IMR-90 (cell line): ENCODE results near the gene SLC29A2. TPM values are rescaled to one million over a fixed set of nuclear protein-coding genes. Genes with fewer than 3 reads are reported as not detected.
A peak's percentile ranks its signal among the peaks of the same experiment; 100 is the strongest.

ENCODE experiments used
- ATAC-seq: fragments of 200-7000 bp; cut with Tn5 transposase; 2 replicates; pipeline ENCODE4 v1.9.1; 2020; ENCODE audit warnings: low read depth, mild to moderate bottlenecking, moderate library complexity
- Bru-seq: library from RNA; stranded (reverse); fragments of 400-500 nt; gene quantifications from one replicate; lab custom pipeline; 2021; lab: Mats Ljungman, UMichigan
- BruChase-seq, 2 experiments: library from RNA; stranded (reverse); fragments of 400-500 nt; gene quantifications; one replicate each; lab custom pipeline; 2021; lab: Mats Ljungman, UMichigan
- BruUV-seq: library from RNA; stranded (reverse); fragments of 400-500 nt; replicated peaks from 2 replicates; lab custom pipeline; 2021; lab: Mats Ljungman, UMichigan
- CTCF ChIA-PET: fragments of 300-600 bp; formaldehyde crosslinking; extraction: SDS; loops from one replicate; lab custom pipeline; 2021; ENCODE audit warnings: antibody characterized with exemption; lab: Yijun Ruan, JAX
- POLR2A ChIA-PET: fragments of 300-600 bp; sonication (Branson Sonifier 250); formaldehyde crosslinking; loops from one replicate; lab custom pipeline; 2022; ENCODE audit warnings: antibody characterized with exemption; ENCODE audit not compliant: unreplicated experiment; lab: Charles Lee
- DNase-seq: peaks from one replicate; pipeline ENCODE4 v3.0.0; 2013
- H2AFZ ChIP-seq: replicated peaks from 2 replicates; pipeline ENCODE3; 2013; ENCODE audit warnings: low read length, mild to moderate bottlenecking; ENCODE audit not compliant: poor library complexity
- H2AK5ac ChIP-seq: 2 replicates; pipeline ENCODE4 v1.6.1; 2013; ENCODE audit warnings: low read depth, low read length, inconsistent platforms
- H2AK9ac ChIP-seq: replicated peaks from 2 replicates; pipeline ENCODE3; 2013; ENCODE audit warnings: mild to moderate bottlenecking, low read depth, low read length, moderate library complexity; ENCODE audit not compliant: poor library complexity
- H2BK120ac ChIP-seq: 2 replicates; pipeline ENCODE4 v1.6.1; 2013; ENCODE audit warnings: low read depth, low read length, inconsistent platforms
- H2BK15ac ChIP-seq: 3 replicates; pipeline ENCODE4 v1.6.1; 2013; ENCODE audit warnings: low read depth, low read length, inconsistent platforms
- H2BK20ac ChIP-seq: 2 replicates; pipeline ENCODE4 v1.6.1; 2013; ENCODE audit warnings: low read depth, mild to moderate bottlenecking, inconsistent platforms, low read length, moderate library complexity
- H2BK5ac ChIP-seq: 2 replicates; pipeline ENCODE4 v1.6.1; 2013; ENCODE audit warnings: mild to moderate bottlenecking, low read depth, low read length, inconsistent platforms; ENCODE audit not compliant: poor library complexity, severe bottlenecking
- H3K14ac ChIP-seq: replicated peaks from 2 replicates; pipeline ENCODE4 v1.6.1; 2013; ENCODE audit warnings: low read depth, low read length, inconsistent platforms
- H3K18ac ChIP-seq: 2 replicates; pipeline ENCODE4 v1.6.1; 2013; ENCODE audit warnings: low read depth, low read length, control low read depth
- H3K23ac ChIP-seq: 2 replicates; pipeline ENCODE4 v1.6.1; 2013; ENCODE audit warnings: low read depth, low read length, inconsistent platforms
- H3K27ac ChIP-seq: 2 replicates; pipeline ENCODE4 v1.5.1; 2013; ENCODE audit warnings: mild to moderate bottlenecking, control low read depth, low read length; ENCODE audit not compliant: insufficient read depth
- H3K27me3 ChIP-seq: 2 replicates; pipeline ENCODE4 v1.6.1; 2013; ENCODE audit warnings: low read length; ENCODE audit not compliant: control insufficient read depth, insufficient read depth
- H3K36me3 ChIP-seq: 2 replicates; pipeline ENCODE4 v1.6.1; 2013; ENCODE audit warnings: low read length, mixed read lengths; ENCODE audit not compliant: control insufficient read depth, insufficient read depth
- H3K4ac ChIP-seq: 2 replicates; pipeline ENCODE4 v1.6.1; 2013; ENCODE audit warnings: low read depth, low read length, inconsistent platforms
- H3K4me1 ChIP-seq: 2 replicates; pipeline ENCODE4 v1.6.1; 2013; ENCODE audit warnings: low read length, mixed read lengths; ENCODE audit not compliant: control insufficient read depth, insufficient read depth
- H3K4me2 ChIP-seq: 2 replicates; pipeline ENCODE4 v1.6.1; 2013; ENCODE audit warnings: low read depth, mild to moderate bottlenecking, control low read depth, low read length, moderate library complexity
- H3K4me3 ChIP-seq: 2 replicates; pipeline ENCODE4 v1.5.1; 2013; ENCODE audit warnings: low read depth, mild to moderate bottlenecking, control low read depth, low read length, moderate library complexity; ENCODE audit not compliant: insufficient read depth
- H3K56ac ChIP-seq: 2 replicates; pipeline ENCODE4 v1.6.1; 2013; ENCODE audit warnings: low read length, inconsistent platforms; ENCODE audit not compliant: insufficient read depth; ENCODE audit errors: extremely low read depth
- H3K79me1 ChIP-seq, 2 experiments: 2 replicates each; pipeline ENCODE4 v1.6.1; 2013; ENCODE audit warnings: low read length in 2 of 2, inconsistent platforms in 1 of 2, low read depth in 1 of 2
- H3K9ac ChIP-seq: 2 replicates; pipeline ENCODE4 v1.6.1; 2013; ENCODE audit warnings: low read depth, low read length, control low read depth
- H3K9me1 ChIP-seq: 2 replicates; pipeline ENCODE4 v1.6.1; 2013; ENCODE audit warnings: low read length, inconsistent platforms; ENCODE audit not compliant: insufficient read depth
- H3K9me3 ChIP-seq: 2 replicates; pipeline ENCODE4 v1.6.1; 2013; ENCODE audit warnings: low read length; ENCODE audit not compliant: control insufficient read depth, insufficient read depth
- H4K20me1 ChIP-seq: 2 replicates; pipeline ENCODE4 v1.6.1; 2013; ENCODE audit warnings: low read length, inconsistent platforms; ENCODE audit not compliant: insufficient read depth
- H4K5ac ChIP-seq: 2 replicates; pipeline ENCODE4 v1.6.1; 2013; ENCODE audit warnings: mild to moderate bottlenecking, low read depth, low read length, control low read depth
- H4K8ac ChIP-seq, 2 experiments: 2 replicates each; pipeline ENCODE4 v1.6.1; 2013; ENCODE audit warnings: low read depth in 2 of 2, low read length in 2 of 2, control low read depth in 1 of 2, inconsistent platforms in 1 of 2
- H4K91ac ChIP-seq: 2 replicates; pipeline ENCODE4 v1.6.1; 2013; ENCODE audit warnings: low read depth, low read length, inconsistent platforms; ENCODE audit not compliant: insufficient read depth
- MAZ ChIP-seq: IDR thresholded peaks from 2 replicates; pipeline ENCODE4 v1.6.1; 2012; ENCODE audit warnings: low read depth, mild to moderate bottlenecking, low read length, improper control_type of control experiment, moderate library complexity, borderline replicate concordance
- SMC3 ChIP-seq: fragments of 150-350 bp; IDR thresholded peaks from 2 replicates; pipeline ENCODE4 v1.6.1; 2016; ENCODE audit warnings: low read depth, mild to moderate bottlenecking, antibody characterized with exemption, low read length, moderate library complexity
- USF2 ChIP-seq: fragments of 150-350 bp; IDR thresholded peaks from 2 replicates; pipeline ENCODE4 v1.6.1; 2017; ENCODE audit warnings: mild to moderate bottlenecking, antibody characterized with exemption, low read length, low read depth
- WGBS, 2 experiments: methylation state at CpG; one replicate each; pipeline versions ENCODE4 v1.1.5 to v1.1.7; 2013; ENCODE audit warnings: missing lambda C conversion rate in 2 of 2; ENCODE audit not compliant: insufficient read length in 1 of 2; ENCODE audit errors: extremely low coverage in 2 of 2; 5-methylcytosine and 5-hydroxymethylcytosine counted together
- dilution Hi-C: fragments of 300-500 bp; cut with HindIII; formaldehyde crosslinking; loops from one replicate; pipeline ENCODE4 v1.14.3; 2018; ENCODE audit warnings: low sequenced_read_pairs; ENCODE audit not compliant: unreplicated experiment
- in situ Hi-C: fragments of 300-500 bp; cut with MboI; formaldehyde crosslinking; loops from 3 replicates; pipeline ENCODE4 v1.14.3; 2019; ENCODE audit warnings: low sequenced_read_pairs, inconsistent platforms, mixed read lengths
- intact Hi-C: fragments of 100-400 bp; cut with micrococcal nuclease; formaldehyde crosslinking; loops from 2 replicates; pipeline ENCODE4 v1.10.0; 2022
- long read RNA-seq: library from polyadenylated mRNA; unstranded; transcript quantifications from one replicate; pipeline ENCODE4 v2.0.0, GENCODE V29; 2021; ENCODE audit not compliant: unreplicated experiment
- polyA plus RNA-seq, 3 experiments: library from polyadenylated mRNA; depleted of rRNA; stranded (reverse); fragments of >200 nt; gene quantifications; 2 replicates each; pipeline ENCODE4 v1.2.3, GENCODE V29; 2012; ENCODE audit warnings: low replicate concordance in 1 of 3
- total RNA-seq: library from RNA; depleted of rRNA; stranded (reverse); fragments of >200 nt; gene quantifications from 2 replicates; pipeline ENCODE4 v1.2.3, GENCODE V29; 2012; rRNA removed

Gene SLC29A2
- total RNA-seq, result under 0.01 TPM in 2 replicates
- polyA plus RNA-seq (2012; rRNA removed), result 0.87 and 1.2 TPM in 2 replicates
- 0.32 and 0.92 TPM in 2 replicates for polyA plus RNA-seq (2012; cell fraction: cytosol; rRNA removed)
- 4.7 and 8.5 TPM in 2 replicates for polyA plus RNA-seq (2012; cell fraction: nucleus; rRNA removed; ENCODE audit: low replicate concordance)
- percentile 27 among the genes with signal in this experiment for Bru-seq, nascent RNA
- percentile 29 among the genes with signal in this experiment for BruChase-seq, experiment 1, labeled RNA remaining after a 6-hour chase
- percentile 27 among the genes with signal in this experiment for BruChase-seq, experiment 2, labeled RNA remaining after a 2-hour chase
- long read RNA-seq, result 0 reads

GRCh38 chr11:66371627-66372415 is at the start of gene SLC29A2:
SLC29A2 (minus strand) TSS chr11:66371760; CDS start chr11:66371591, 169 bp downstream.
- 2% methylated on average over 11 of the region's 72 CpGs; no CpG with 5 or more reads in 1 of the 2 experiments for WGBS, 2 experiments
- Histone ChIP-seq H3K79me1 (no peaks in the 10 kb centered on the region), H4K91ac (no peak within 1 kb of the TSS), H3K14ac (no peak within 1 kb of the TSS), H2BK120ac (no peak within 1 kb of the TSS), H4K8ac (no peak within 1 kb of the TSS), H3K56ac (no peak within 1 kb of the TSS), H3K23ac (peak within 1 kb of the TSS; percentile 71; the same call in 1 of the 2 replicates), H2BK15ac (no peak within 1 kb of the TSS), H3K9me1 (peaks cover 7% of the 10 kb centered on the region; the same call in 1 of the 2 replicates), H2BK5ac (no peak within 1 kb of the TSS), H3K4me1 (peaks cover 7% of the 10 kb centered on the region), H2AK5ac (no peak within 1 kb of the TSS), H3K9ac (no peak within 1 kb of the TSS), H3K27ac (no peak within 1 kb of the TSS), H3K4me2 (peak within 1 kb of the TSS; percentile 85), H2BK20ac (no peak within 1 kb of the TSS), H3K4me3 (peak within 1 kb of the TSS; percentile 61), H3K9me3 (no peaks in the 10 kb centered on the region), H3K36me3 (no peaks in the 10 kb centered on the region), H3K27me3 (peaks cover 16% of the 10 kb centered on the region), H3K4ac (no peak within 1 kb of the TSS), H3K18ac (no peak within 1 kb of the TSS), H2AK9ac (peak within 1 kb of the TSS; percentile 93), H4K5ac (no peak within 1 kb of the TSS), H4K20me1 (peaks cover 6% of the 10 kb centered on the region; the same call in 1 of the 2 replicates), H2AFZ (peak within 1 kb of the TSS; percentile 95)
- intact Hi-C loops (no loop called here), in situ Hi-C loops (no loop called here), dilution Hi-C loops (no loop called here)
- BruUV-seq, result no TSS peak
- ATAC-seq (peak; percentile 57), DNase-seq (no peak)
- no peak for TF ChIP-seq USF2
- TF ChIP-seq SMC3, result no peak
- peak; percentile 31; the same call in 1 of the 2 replicates for TF ChIP-seq MAZ
- ChIA-PET CTCF (interaction anchor here (0.7 to 1.0 kb wide), 2 partner anchors 14 to 36 kb away, joined by 3 read pairs; partner anchors contain the start of gene RIN1), POLR2A (no interaction called here)
